B cell (primary cell): ENCODE results near the gene MMP24. TPM values are rescaled to one million over a fixed set of nuclear protein-coding genes. Genes with fewer than 3 reads are reported as not detected.

Experiments used
- ATAC-seq: fragments of 200-7000 bp; cut with Tn5 transposase; one replicate; pipeline ENCODE4 v1.10.0; 2021; ENCODE audit warnings: low read depth, mild to moderate bottlenecking, moderate number of reproducible peaks, moderate library complexity
- CTCF ChIA-PET: fragments of 350-600 bp; sonication (Branson Sonifier 250); formaldehyde crosslinking; loops from one replicate; lab custom pipeline; 2021; ENCODE audit warnings: antibody characterized with exemption, inconsistent platforms; lab: Charles Lee
- POLR2A ChIA-PET: fragments of 350-600 bp; sonication (Branson Sonifier 250); formaldehyde crosslinking; loops from one replicate; lab custom pipeline; 2021; ENCODE audit warnings: antibody characterized with exemption; lab: Charles Lee
- DNase-seq: peaks from one replicate; pipeline ENCODE4 v3.0.0; 2013
- H2AFZ ChIP-seq: 2 replicates; pipeline ENCODE4 v1.6.1; 2012; ENCODE audit warnings: mild to moderate bottlenecking, low read depth, low read length; ENCODE audit not compliant: insufficient read depth, poor library complexity, severe bottlenecking
- H3K27ac ChIP-seq, 2 donors: 1 replicate in 1 of 2; 2 replicates in 1 of 2; pipeline ENCODE4 v1.5.1; 2012 to 2013; ENCODE audit warnings: low read length in 2 of 2, mild to moderate bottlenecking in 2 of 2, moderate library complexity in 1 of 2
- H3K27me3 ChIP-seq, 4 experiments: fragments of 200-600 bp in 1 of 4; sonication (generic) in 1 of 4; replicated peaks in 1 of 4; 1 replicate in 2 of 4; 2 replicates in 2 of 4; pipeline versions ENCODE4 v1.6.1 to v1.7.0; 2013 to 2016; ENCODE audit warnings: low read length in 3 of 4, mild to moderate bottlenecking in 2 of 4, mixed read lengths in 1 of 4, moderate library complexity in 1 of 4; ENCODE audit not compliant: insufficient read depth in 4 of 4, control insufficient read depth in 3 of 4; ENCODE audit errors: control extremely low read depth in 1 of 4
- H3K36me3 ChIP-seq, 2 experiments: replicated peaks in 1 of 2; 1 replicate in 1 of 2; 2 replicates in 1 of 2; pipeline versions ENCODE4 v1.6.1 to v1.7.1; 2013; ENCODE audit warnings: low read length in 1 of 2; ENCODE audit not compliant: insufficient read depth in 2 of 2, control insufficient read depth in 1 of 2; ENCODE audit errors: control extremely low read depth in 1 of 2, extremely low read depth in 1 of 2
- H3K4me1 ChIP-seq, 2 donors: fragments of 200-600 bp in 1 of 2; sonication (generic) in 1 of 2; 1 replicate in 1 of 2; 2 replicates in 1 of 2; pipeline versions ENCODE4 v1.5.1 to v1.6.1; 2013 to 2017; ENCODE audit warnings: low read length in 2 of 2; ENCODE audit not compliant: control insufficient read depth in 2 of 2, insufficient read depth in 2 of 2
- H3K4me2 ChIP-seq: replicated peaks from 2 replicates; pipeline ENCODE3; 2012; ENCODE audit warnings: mild to moderate bottlenecking, low read depth, low read length; ENCODE audit not compliant: poor library complexity, severe bottlenecking
- H3K4me3 ChIP-seq, 5 experiments: fragments of 200-600 bp in 1 of 5; sonication (generic) in 1 of 5; 1 replicate in 3 of 5; 2 replicates in 2 of 5; pipeline versions ENCODE4 v1.5.1 to v1.7.0; 2011 to 2016; ENCODE audit warnings: low read length in 4 of 5, mild to moderate bottlenecking in 4 of 5, low read depth in 2 of 5, control low read depth in 1 of 5, moderate library complexity in 1 of 5; ENCODE audit not compliant: insufficient read depth in 1 of 5; ENCODE audit errors: control extremely low read depth in 1 of 5, extremely low read depth in 1 of 5
- H3K79me2 ChIP-seq: fragments of 200-600 bp; sonication (generic); one replicate; pipeline ENCODE4 v1.6.0; 2016; ENCODE audit warnings: low read length; ENCODE audit not compliant: control insufficient read depth, insufficient read depth
- H3K9ac ChIP-seq: fragments of 200-600 bp; sonication (generic); 2 replicates; pipeline ENCODE4 v1.6.1; 2017; ENCODE audit warnings: mild to moderate bottlenecking, low read length, moderate library complexity
- H3K9me3 ChIP-seq, 3 donors: one replicate each; pipeline versions ENCODE4 v1.6.1 to v1.7.1; 2013; ENCODE audit warnings: low read length in 2 of 3; ENCODE audit not compliant: control insufficient read depth in 2 of 3, insufficient read depth in 1 of 3; ENCODE audit errors: control extremely low read depth in 1 of 3
- H4K20me1 ChIP-seq: 2 replicates; pipeline ENCODE4 v1.6.0; 2012; ENCODE audit warnings: mild to moderate bottlenecking, low read length; ENCODE audit not compliant: insufficient read depth, control insufficient read depth, poor library complexity, severe bottlenecking
- H3K27ac Mint-ChIP-seq: one replicate; pipeline ENCODE4 v1.8.0; 2021; ENCODE audit warnings: mixed read lengths
- H3K27me3 Mint-ChIP-seq: one replicate; pipeline ENCODE4 v1.8.0; 2021; ENCODE audit warnings: mixed read lengths
- H3K4me1 Mint-ChIP-seq: one replicate; pipeline ENCODE4 v1.8.0; 2021; ENCODE audit warnings: mixed read lengths
- H3K4me3 Mint-ChIP-seq: one replicate; pipeline ENCODE4 v1.8.0; 2021; ENCODE audit warnings: mixed read lengths
- H3K9me3 Mint-ChIP-seq: one replicate; pipeline ENCODE4 v1.8.0; 2022; ENCODE audit warnings: mixed read lengths; ENCODE audit not compliant: insufficient read depth
- CTCF ChIP-seq: fragments of 200-600 bp; IDR thresholded peaks from one replicate; pipeline ENCODE4 v1.8.0; 2022; ENCODE audit warnings: antibody characterized with exemption, mild to moderate bottlenecking
- EZH2 ChIP-seq: IDR thresholded peaks from 2 replicates; pipeline ENCODE4 v1.6.1; 2012; ENCODE audit warnings: borderline replicate concordance, low read depth, mild to moderate bottlenecking, moderate library complexity, low read length; ENCODE audit not compliant: insufficient read depth, poor library complexity, severe bottlenecking
- WGBS: methylation state at CpG from one replicate; pipeline ENCODE4 v1.1.5; 2013; ENCODE audit warnings: missing lambda C conversion rate; ENCODE audit not compliant: insufficient coverage; 5-methylcytosine and 5-hydroxymethylcytosine counted together
- intact Hi-C: fragments of 100-400 bp; cut with micrococcal nuclease; formaldehyde crosslinking; loops from one replicate; pipeline ENCODE4 v1.10.0; 2022
- polyA plus RNA-seq: library from polyadenylated mRNA; depleted of rRNA; stranded (reverse); fragments of >200 nt; gene quantifications from 2 replicates; pipeline ENCODE4 v1.2.3, GENCODE V29; 2012
- total RNA-seq, 2 donors: library from RNA; stranded (reverse); fragments of 120-200 nt in 1 of 2; gene quantifications; 1 replicate in 1 of 2; 2 replicates in 1 of 2; pipeline versions ENCODE4 v1.2.3 to v1.2.4, GENCODE V29; 2013 to 2022

The MMP24 gene
- total and polyA plus RNA-seq, 2 donors (not counting 1 experiment from before 2014, with no cell fraction given), result not detected

- H4K20me1 ChIP-seq, result peaks cover 4% of the 10 kb centered on the region
- TF ChIP-seq CTCF (no peak), EZH2 (no peak)
- no peak overlapping the region for H3K27ac ChIP-seq
- no peak overlapping the region for H3K9ac ChIP-seq
- WGBS, result 93% methylated on average over 4 of the region's 6 CpGs
- POLR2A ChIA-PET, result no interaction called here
- H3K4me3 ChIP-seq, result no peak overlapping the region
- H3K4me2 ChIP-seq, result no peak overlapping the region
- intact Hi-C loops, result no loop called here
- H2AFZ ChIP-seq, result no peak overlapping the region
- DNase-seq (no peak), ATAC-seq (no peak)
- Mint-ChIP-seq H3K4me3 (no peak overlapping the region), H3K4me1 (no peaks in the 10 kb centered on the region), H3K27ac (no peak overlapping the region), H3K9me3 (no peaks in the 10 kb centered on the region), H3K27me3 (peaks cover 22% of the 10 kb centered on the region)
- CTCF ChIA-PET, result no interaction called here
- H3K79me2 ChIP-seq, result no peaks in the 10 kb centered on the region
- peaks cover 0 to 2% of the 10 kb centered on the region in 2 experiments for H3K36me3 ChIP-seq
- no peaks in the 10 kb centered on the region for H3K4me1 ChIP-seq
- H3K9me3 ChIP-seq, result no peaks in the 10 kb centered on the region
- H3K27me3 ChIP-seq, result peaks cover 0 to 7% (median 2%) of the 10 kb centered on the region in 4 experiments
Observed at GRCh38 chr20:35235881-35236280, 9.4 kb downstream of the MMP24 start.

GRCh38 chr20:35237486-35237885 lies 11.0 kb downstream of the MMP24 start:
- Histone ChIP-seq H3K79me2 (no peaks in the 10 kb centered on the region), H3K4me2 (no peak overlapping the region), H3K36me3 (peaks cover 0 to 2% of the 10 kb centered on the region in 2 experiments), H2AFZ (no peak overlapping the region), H3K9ac (no peak overlapping the region), H3K9me3 (no peaks in the 10 kb centered on the region), H3K4me3 (no peak overlapping the region), H3K4me1 (no peaks in the 10 kb centered on the region), H3K27me3 (peaks cover 0 to 8% (median 4%) of the 10 kb centered on the region in 4 experiments), H4K20me1 (peaks cover 4% of the 10 kb centered on the region), H3K27ac (no peak overlapping the region)
- DNase-seq (no peak), ATAC-seq (no peak)
- intact Hi-C loops, result no loop called here
- POLR2A ChIA-PET, result no interaction called here
- CTCF ChIA-PET, result interaction anchor here (0.8 kb wide), 1 partner anchor 72 kb away, joined by 3 read pairs; no protein-coding TSS in a partner anchor
- no peak overlapping the region for H3K4me3 Mint-ChIP-seq
- peaks cover 17% of the 10 kb centered on the region for H3K27me3 Mint-ChIP-seq
- TF ChIP-seq CTCF, result no peak
- TF ChIP-seq EZH2, result no peak
- no peaks in the 10 kb centered on the region for H3K9me3 Mint-ChIP-seq
- H3K27ac Mint-ChIP-seq, result no peak overlapping the region
- H3K4me1 Mint-ChIP-seq, result no peaks in the 10 kb centered on the region
